DMS 273 treated with DMSO at 0.1 percent for 48 hours (cell line): Measurements from ENCODE around the gene ATP8B3.

ENCODE experiments used
- DNase-seq: peaks from one replicate; lab custom pipeline; 2025; lab: John Stamatoyannopoulos, UW

The ATP8B3 gene

DNA sequence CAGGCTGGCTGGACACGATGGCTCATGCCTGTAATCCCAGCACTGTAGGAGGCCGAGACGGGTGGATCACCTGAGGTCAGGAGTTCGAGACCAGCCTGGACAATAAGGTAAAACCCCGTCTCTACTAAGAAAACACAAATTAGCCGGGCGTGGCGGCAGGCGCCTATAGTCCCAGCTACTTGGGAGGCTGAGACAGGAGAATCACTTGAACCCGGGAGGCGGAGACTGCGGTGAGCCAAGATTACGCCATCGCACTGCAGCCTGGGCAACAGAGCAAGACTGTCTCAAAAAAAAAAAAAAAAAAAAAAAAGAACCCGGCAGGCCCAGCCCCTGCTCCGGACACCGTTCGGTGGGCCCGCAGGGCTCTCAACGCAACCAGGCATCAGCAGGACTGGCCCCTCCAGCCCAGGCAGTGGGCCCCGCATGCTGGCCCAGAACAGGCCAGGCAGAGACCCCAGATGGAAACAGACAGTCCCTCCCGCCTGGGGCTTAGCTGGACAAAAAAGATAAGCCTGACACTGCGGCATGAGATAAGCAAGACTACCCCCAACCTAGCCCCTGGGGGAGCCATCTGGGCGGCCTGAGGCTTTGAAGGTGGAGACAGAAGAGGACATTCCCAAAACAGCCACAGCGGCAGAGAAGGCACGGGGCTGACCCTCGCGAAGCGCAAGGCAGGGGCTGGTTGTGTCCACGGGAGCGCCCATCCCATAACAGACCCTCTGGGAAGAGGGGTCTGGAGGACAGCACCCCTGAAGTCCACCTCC lies 24.6 kb upstream of the ATP8B3 start:
- DNase-seq: no peak

DNA sequence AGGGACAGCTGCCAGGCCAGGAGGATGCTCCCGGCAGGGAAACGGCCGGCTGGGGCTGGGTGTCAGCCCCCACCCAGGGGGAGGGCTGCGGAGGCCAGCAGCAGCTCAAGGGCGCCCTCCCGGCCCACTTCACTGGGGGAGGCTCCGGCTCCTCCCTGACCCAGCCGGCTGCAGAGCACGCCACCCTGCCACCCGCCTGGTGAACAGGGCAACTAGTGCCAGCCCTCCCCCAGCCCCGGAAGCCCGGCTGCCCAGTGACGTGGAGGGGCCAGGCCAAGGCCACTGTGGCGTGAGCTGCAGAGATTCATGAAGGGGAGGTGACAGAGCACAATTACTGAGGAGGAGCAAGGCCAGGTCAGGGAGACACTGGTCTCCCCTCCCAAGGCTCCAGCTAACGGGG lies 21.5 kb upstream of the ATP8B3 start:
- no peak for DNase-seq

DNA sequence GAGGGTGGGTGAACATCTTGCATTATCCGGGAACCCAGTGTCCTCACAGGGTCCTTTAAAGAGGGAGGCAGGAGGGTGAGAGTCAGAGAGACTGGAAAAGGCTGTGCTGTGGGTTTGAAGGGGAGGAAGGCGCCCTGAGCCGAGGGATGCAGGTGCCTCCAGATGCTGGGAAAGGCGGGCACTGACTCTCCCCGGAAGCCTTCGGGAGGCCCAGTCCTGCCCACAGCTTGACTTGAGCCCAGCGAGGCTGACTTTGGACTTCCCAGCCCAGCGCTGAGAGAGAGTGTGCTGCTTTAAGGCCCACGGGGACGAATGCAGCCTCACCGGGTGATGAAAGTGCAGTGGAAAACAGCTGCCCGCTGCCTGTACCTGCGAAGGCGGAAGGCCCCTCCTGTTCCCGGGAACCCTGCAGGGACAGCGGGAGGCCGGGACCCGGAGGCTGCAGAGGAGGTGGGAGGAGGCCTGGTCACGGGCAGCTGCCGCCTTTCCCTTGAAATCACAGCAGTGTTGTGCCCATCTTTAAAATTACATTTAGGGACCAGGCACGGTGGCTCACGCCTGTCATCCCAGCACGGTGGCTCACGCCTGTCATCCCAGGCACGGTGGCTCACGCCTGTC lies 20.1 kb upstream of the ATP8B3 start:
- no peak for DNase-seq

DNA sequence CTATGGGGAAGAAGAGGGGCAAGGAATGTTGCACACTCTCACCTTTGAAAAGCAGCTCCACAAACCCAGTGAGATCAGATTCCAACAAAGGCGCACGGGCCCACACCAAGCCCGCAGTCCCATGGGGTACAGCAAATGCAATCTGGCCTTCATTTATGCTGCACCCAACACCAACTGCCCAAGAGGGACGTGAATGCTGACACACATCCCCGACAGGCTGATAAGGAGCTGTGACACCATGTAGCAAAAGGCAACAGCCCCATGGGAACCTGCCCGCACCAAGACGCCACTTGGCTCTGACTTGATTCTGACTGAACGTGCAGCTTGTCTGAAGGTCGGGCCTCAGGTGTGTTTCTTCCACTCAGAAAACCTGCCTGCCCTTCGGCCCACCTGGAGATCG lies 18.9 kb upstream of the ATP8B3 start:
- DNase-seq: no peak

DNA sequence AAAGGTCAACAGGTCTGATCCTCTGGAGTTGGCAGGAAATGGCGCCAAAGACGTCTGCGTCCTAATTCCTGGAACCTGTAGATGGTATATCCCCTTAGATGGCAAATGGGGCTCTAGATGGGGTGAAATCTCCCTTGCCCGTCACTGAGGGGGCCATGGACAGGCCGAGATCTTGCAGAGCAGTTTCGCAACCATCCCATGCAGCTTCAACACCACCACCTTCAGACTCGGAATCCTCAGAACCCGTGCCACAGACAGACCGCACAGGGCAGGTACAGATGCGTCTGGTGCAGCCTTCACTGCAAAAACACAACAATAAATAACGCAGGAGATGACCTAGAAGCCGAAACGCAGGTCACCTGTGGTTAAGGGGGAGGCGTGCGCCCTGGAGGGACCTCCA lies 18.5 kb upstream of the ATP8B3 start:
- DNase-seq: no peak

DNA sequence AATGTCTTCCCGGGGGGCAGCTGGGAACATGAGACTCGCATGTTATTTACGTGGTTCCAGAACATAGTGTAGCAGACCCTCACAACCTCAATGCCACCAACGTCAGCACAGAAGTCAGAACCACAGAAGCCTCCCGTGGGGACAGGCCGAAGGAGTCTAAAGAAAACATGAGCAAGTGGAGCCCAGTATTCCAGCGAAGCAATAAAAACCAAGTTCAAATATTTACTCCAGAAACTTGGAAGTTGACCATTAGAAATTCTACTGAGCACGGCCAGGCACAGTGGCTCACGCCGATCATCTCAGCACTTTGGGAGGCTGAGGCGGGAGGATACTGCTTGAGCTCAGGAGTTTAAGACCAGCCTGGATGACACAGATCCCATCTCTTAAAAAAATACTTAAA lies 17.9 kb upstream of the ATP8B3 start:
- DNase-seq: no peak

DNA sequence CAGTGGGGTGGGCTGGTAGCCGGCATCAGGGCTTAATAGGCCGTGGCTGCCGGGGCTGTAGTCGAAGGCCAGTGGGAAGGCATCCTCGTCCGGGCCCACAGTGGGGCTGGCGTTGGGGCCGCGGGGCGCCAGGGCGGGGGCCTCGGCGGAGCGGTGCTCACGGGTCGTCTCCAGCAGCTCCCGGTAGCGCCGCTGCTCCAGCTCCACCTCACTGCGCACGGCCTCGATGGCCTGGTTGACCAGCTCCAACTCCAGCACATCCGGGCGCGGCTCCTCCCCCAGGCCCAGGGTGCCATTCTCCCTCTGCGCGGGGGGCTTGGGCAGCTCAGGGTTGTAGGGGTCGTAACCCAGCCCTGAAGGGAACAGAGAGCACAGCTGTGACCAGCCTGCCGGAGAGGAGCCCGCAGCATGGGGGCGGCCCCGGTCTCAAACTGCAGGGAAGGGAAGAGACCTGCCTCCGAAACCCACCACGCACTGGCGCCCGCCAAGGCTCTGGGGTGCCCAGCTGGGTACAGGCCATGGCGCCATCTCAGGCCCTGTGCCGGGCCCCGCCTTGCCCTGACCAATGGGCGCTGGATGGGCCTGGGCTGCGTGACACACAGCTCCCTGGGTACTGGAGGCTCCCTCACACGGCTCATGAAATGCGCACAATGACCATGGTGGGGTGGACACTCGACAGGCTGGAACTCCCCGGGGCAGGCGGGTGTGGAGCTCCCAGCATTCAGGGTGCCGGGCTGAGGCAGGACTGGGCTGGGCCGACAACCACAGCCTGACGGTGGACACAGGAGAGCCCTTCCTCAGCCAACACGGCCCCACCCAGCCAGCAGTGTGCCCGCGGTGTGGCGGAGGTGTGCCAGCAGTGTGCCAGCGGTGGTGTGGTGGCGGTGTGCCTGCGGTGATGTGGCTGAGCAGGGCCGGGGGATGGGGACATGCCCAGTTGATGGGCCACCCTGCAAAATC lies 16.5 kb upstream of the ATP8B3 start:
- DNase-seq: no peak

DNA sequence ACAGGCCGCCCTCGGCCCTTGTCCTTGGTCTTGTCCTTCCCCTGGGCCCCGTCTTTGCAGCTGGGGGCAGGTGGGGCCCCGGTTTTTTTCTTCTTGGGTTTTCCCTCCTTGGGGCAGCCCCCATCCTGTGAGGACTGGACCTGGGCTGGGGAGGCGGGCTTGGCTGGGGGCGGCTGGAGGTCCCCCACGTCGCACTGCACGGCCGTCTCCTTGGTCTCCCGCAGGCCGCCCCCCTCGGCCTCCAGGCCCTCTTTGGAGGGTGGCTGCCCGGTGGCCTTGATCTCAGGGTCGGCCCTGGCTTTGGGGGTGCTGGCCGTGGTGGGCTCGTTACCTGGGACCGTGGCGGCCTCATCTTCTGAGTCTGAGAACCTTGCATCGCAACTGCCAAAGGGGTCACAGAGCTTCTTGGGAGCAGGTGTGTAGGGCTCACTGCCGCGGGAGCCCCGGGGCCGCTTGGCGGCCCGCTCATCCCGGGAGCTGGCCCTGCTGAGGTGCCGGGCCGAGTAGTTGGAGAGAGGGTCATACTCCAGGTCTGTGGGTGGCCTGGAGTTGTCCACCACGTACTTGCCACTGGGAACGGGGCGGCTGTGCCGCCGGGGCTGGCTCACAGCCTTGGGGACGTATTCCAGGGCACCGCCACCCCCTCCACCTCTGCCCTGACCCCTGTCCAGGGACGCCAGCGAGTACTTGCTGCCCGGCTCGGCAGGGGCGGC lies 15.6 kb upstream of the ATP8B3 start:
- DNase-seq: no peak

DNA sequence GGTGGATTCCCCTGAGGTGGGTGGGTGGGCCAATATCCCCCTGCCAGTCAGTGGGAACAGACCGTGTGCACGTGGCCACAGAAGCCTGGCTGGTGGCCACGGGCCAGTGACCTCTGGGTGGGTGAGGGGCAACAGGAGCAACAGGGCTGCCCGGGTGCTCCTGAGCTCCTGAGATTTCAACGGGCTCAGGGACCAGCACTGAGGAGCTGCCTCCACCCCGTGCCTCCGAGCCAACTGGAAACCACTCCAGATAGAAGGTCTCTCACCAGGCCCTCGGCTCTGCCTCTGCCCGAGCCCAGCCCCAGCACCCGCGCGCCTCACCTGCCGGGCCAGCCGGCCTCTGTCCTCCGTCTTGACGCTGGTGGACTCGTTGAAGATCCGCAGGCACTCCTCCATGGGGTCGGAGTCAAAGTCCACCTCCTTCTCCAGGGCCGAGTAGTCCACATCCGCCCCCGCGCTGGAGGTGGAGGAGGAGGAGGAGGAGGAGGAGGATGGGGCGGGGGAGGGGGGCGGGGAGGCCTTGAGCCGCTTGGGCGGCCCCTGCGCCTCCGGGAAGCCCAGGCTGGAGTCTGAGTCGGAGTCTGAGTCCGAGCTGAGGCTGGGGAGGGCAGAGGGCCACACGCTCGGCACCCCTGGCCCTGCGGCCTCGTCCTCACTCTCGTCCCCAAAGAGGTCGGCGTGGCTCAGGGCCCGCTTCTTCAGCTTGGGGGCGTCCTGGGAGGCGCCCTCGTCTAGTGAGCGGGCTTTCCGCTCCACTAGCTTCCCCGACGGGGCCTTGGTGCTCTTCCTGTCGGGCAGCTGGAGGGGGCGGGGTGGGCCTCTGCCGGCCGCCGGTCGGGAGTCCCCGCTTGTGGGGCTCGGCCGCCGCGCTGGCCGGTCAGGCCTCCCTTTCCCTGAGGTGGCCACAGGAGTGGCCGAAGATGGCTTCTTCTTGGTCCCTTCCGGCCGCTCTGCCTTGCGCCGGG lies 14.8 kb upstream of the ATP8B3 start:
- no peak for DNase-seq

DNA sequence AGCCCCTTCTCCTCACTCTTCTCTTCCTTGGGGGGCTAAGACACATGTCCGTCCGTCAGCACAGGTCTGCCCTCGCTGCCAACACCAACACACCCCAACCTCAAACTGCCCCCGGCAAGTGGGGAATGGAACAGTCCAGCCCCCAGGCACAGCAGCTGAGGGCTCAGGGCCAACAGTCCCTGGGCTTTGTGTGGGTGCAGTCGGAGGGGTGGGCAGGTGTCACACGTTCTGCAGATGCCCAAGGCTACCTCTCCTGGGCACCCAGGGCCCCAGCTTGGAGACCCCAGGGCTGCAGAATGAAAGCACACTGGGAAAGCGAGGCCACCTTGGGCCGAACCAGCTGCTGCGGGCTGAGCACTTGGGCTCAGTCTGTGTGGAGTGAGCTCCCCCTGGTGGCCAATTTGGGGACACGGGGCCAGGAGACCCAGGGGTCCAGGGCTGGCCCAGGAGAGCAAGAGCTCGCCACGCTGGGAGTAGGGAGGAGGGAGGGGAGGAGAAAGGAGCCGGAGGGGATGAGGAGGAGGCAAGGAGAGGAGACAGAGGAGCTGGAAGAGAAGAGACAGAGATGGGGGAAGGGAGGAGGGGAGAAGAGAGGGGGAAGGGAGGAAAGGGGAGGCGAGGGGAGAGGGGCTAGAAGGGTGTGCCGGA lies 14.0 kb upstream of the ATP8B3 start:
- DNase-seq: no peak

DNA sequence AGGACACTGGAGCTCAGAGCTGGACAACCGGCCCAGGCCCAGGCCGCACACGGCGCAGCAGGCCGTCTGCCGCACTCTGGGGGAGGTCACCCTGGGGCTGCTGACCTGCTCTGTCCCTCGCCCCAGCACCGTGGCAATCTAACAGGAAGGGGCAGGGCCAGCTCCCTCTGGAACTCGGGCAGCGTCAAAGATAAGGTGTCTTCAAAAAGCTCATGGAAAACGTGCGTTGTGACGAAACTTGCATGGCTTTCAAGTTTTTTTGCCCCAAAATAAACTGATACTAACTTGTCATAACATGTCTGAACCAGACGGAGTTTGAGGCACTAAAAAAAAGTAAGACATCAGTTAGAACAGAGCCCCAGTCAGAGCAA lies 12.2 kb upstream of the ATP8B3 start:
- DNase-seq: no peak

DNA sequence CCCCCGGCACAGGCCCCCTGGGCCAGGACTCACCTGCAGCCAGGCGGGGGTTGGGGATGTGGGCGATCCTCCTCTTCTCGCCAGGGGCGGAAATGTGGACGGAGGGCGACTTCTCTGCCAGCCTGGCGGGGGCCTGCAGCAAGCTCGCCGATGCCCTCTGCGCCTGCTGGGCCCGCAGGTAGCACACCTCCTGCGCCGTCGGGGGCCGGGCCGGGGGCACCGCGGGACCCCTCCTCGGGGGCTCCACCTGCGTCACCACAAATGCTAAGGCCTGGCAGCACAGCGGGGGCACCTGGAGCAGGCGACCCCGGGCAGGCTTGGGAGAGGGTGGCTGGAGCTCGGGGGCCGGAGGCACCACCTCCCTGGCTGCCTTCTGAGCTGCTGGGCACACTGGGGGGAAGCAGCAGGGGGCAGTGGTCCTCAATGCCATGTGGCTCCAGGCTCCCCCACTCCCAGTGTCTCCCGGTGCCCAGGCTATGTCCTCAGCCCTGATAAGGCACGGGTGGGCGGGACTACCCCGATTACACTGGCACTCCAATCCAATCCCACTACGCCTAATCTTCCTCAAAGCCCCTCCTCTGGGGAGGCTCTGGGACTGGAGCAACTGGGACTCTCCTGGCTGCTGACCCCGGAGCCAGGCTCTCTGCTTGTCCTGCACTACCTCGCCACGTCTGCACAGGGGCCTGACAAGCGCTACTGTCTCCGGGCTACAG lies 11.6 kb upstream of the ATP8B3 start:
- DNase-seq: no peak

DNA sequence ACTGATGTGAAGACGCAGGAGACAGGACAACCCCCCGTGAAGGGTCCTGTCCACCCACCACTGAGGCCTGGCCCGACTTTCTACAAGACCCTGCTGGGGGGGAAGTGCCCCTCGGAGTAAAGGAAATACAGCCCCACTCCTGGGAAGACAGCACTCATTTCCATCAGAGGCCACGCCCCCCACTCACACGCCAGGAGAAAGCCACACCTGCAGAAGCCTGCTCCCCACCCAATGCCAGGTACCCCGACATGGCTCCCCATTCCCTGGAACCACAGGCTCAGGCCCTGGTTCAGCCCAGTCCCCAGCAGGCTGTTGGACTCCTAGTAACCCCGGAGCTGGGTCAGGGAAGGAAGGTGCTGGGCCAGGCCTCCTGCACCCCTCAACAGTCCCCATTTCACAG lies 10.9 kb upstream of the ATP8B3 start:
- no peak for DNase-seq

DNA sequence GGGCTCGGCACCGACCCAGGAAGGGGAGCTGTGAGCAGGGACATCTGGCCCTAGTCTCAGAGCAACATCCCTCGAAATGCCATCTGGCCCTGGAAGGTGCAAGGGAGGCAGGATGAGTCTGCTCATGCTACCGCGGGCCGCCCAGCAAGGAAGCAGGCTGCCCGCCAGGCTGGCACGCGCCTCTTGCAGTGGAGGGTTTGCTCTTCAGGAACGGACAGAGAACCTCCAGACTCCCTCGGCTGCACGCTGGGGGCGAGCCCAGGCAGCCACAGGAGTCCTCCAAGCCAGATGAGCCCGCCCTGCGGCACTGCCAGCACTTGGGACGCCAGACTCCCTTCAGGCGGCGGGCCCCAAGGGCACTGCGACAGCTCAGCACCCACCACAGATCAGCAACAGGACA lies 10.1 kb upstream of the ATP8B3 start:
- DNase-seq: peak; percentile 64

DNA sequence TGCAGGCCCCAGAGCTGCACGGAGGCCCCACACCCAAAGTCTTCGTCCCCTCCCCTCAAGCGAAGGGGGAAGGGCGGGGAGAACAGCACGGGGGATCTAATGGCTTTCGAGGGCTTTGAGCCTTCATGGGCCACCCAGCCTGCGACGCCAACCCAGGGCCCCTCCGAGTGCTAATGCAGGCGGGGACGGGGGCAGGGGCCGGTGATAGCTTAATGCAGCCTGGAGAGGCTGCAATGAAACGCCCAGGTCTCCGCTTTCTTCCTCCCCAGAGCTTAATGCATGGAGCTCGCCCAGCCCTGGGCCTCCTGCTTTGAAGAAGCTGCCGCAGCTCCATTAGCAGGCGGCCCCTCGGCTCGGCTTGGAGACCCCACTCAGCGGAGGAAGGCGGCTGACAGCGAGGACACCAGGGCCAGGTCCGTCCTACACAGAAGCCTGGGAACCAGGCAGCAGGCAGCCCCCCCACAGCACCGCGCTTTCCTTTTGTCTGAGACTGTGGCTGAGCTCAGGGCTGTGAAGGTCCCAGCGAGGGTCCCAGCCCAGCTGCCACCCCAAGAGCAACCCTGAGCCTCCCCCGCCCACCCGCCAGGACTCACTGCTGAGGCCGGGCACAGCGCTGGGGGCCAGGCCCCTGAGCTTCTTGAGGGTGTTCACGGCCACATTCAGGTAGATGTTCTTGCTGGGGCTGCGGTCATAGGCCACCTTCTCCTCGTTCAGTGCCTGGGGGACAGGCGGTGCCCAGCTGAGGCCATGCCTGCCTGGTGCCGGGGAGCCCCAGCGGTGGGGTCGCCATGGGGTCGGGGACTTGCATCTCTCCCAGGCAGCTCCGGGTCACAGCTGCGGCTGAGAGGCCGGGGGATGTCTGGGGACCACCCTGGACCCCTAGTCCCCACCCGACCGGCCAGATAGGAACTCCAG lies 7.5 kb upstream of the ATP8B3 start:
- no peak for DNase-seq

DNA sequence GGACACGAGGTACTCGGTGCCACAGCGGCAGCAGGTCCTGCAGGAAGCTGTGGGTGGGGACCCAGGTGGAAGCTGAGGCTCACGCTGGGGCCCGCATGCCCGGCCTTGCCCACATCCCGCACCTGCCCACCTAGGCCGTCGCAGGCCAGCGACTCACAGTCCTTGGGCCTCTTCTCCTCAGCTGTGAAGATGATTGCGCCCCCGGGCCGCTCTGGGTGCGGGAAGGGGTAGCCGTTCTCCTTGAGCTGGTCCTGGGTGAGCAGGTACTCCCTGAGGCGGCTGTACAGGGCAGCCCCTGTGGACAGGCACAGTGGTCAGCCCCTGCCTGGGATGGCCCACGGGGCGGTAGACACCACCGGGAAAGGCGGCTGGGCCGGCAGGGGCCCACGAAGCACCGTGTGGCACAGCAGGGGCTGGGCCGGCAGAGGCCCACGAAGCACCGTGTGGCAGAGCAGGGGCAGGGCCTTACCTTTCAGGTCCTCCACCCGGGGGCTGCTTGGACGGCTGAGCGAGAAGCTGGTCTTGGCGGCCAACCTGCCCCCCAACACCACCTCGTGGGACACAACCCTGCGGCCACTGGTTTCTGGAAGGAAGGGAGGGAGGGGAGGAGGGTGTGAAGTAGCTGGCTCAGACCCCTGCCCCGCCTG lies 6.6 kb upstream of the ATP8B3 start:
- DNase-seq: no peak

DNA sequence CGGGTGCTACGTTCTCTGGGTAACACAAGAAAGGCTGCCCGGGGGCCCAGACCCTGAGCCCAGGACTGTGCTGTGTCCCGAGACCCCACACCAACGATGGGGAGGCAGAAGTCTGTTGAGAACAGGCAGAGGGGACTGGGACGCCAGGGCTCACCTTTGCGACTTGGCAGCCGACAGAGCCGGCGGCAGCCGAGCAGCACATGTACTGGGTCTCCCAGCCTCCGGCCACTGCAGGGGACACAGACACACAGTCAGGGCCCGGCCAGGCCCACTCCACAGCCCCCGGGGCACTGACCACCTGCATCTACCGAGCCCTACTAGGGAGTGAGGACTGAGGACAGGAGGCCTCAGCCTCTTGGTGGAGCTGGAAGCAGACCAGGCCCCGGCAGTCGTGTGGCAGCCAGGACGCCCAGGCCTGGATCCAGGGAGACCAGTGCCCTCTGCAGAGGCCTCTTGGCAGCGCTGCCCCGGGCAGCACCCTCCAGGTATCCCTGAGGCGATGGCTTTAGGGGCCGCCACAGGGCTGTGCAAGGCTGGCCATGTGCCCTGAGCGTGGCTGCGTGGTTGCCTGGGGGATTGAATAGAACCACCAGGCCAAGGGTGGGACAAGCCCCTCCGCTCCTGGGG lies 5.6 kb upstream of the ATP8B3 start:
- DNase-seq: no peak
